ENCODE data around the gene IMMP2L. TPM values are rescaled to one million over a fixed set of nuclear protein-coding genes. Genes with fewer than 3 reads are reported as not detected.

IMMP2L gene
- total and polyA plus RNA-seq, 2 of the 4 experiments (the other 2 are of a cell fraction), result 5.8 to 9.3 TPM

DNA sequence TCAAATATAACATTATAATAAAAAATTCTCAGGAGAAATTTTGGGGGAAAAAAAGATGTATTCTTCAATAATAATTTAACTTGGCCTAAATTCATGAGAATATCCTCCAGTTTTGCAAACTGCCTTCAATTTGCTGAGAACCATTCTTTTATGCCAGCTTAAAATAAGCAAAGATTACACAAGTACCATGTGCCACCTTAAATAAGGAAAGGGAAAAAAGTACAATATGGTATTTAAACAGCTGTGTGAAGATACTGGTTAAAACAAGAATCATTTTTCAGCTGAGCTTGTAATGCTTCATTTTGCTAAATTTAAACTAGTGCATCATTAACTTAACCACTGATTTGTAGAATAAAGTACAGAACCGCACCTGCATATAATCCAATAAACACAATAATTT, 253.6 kb downstream of the IMMP2L start:
- Histone ChIP-seq H3K56ac (ENCODE audit: extremely low read depth, insufficient read depth, low read length) (no peak overlapping the region), H3K18ac (ENCODE audit: low read depth, low read length) (no peak overlapping the region), H3K27me3 (ENCODE audit: control insufficient read depth, insufficient read depth, low read length) (no peaks in the 10 kb centered on the region), H4K20me1 (ENCODE audit: insufficient read depth, low read length) (no peaks in the 10 kb centered on the region), H2BK15ac (ENCODE audit: low read depth, low read length) (no peak overlapping the region), H3K4me2 (ENCODE audit: low read depth, low read length) (no peak overlapping the region), H3K36me3 (ENCODE audit: control insufficient read depth, insufficient read depth, low read length) (no peaks in the 10 kb centered on the region), H4K5ac (ENCODE audit: low read depth, low read length) (no peak overlapping the region), H3K9ac (ENCODE audit: low read depth, low read length) (no peak overlapping the region), H2AK5ac (ENCODE audit: low read depth, low read length) (no peak overlapping the region), H3K9me3 (ENCODE audit: control insufficient read depth, insufficient read depth, low read length) (no peaks in the 10 kb centered on the region), H3K27ac (ENCODE audit: insufficient read depth, low read length) (no peak overlapping the region), H2BK120ac (ENCODE audit: low read depth, low read length) (no peak overlapping the region), H4K8ac (ENCODE audit: low read depth in 2 of 2, low read length in 2 of 2) (no peak overlapping the region), H3K79me1 (ENCODE audit: low read depth in 1 of 2, low read length in 2 of 2) (no peaks in the 10 kb centered on the region), H3K23ac (ENCODE audit: low read depth, low read length) (no peak overlapping the region), H3K4me3 (ENCODE audit: insufficient read depth, low read depth, low read length) (no peak overlapping the region), H2BK5ac (ENCODE audit: low read depth, low read length, poor library complexity, severe bottlenecking) (no peak overlapping the region), H3K4ac (ENCODE audit: low read depth, low read length) (no peak overlapping the region), H3K9me1 (ENCODE audit: insufficient read depth, low read length) (no peaks in the 10 kb centered on the region), H2BK20ac (ENCODE audit: low read depth, low read length) (no peak overlapping the region), H2AFZ (replicated peaks; ENCODE audit: low read length, poor library complexity) (no peak overlapping the region), H4K91ac (ENCODE audit: insufficient read depth, low read depth, low read length) (no peak overlapping the region), H3K4me1 (ENCODE audit: control insufficient read depth, insufficient read depth, low read length) (no peaks in the 10 kb centered on the region), H3K14ac (replicated peaks; ENCODE audit: low read depth, low read length) (no peak overlapping the region), H2AK9ac (replicated peaks; ENCODE audit: low read depth, low read length, poor library complexity) (no peak overlapping the region)
- dilution Hi-C loops (cut with HindIII; ENCODE audit: low sequenced_read_pairs, unreplicated experiment), result no loop called here
- no peak for ATAC-seq (ENCODE audit: low read depth)
- no CpG with 5 or more reads among the region's 1 CpG for WGBS, 2 experiments (ENCODE audit: extremely low coverage in 2 of 2, insufficient read length in 1 of 2)
- TF ChIP-seq RFX5 (IDR thresholded peaks at IDR 0.05; ENCODE audit: low read depth, low read length) (no peak), RCOR1 (IDR thresholded peaks at IDR 0.05; ENCODE audit: insufficient replicate concordance, low read length) (no peak), MAZ (IDR thresholded peaks at IDR 0.05; ENCODE audit: borderline replicate concordance, low read depth, low read length) (no peak)
- no TSS peak for BruUV-seq (replicated peaks)
- POLR2A ChIA-PET (ENCODE audit: unreplicated experiment), result no interaction called here
- intact Hi-C loops (cut with micrococcal nuclease), result loop anchor here (5.0 kb wide), 1 partner anchor 551 kb away; no protein-coding TSS in a partner anchor
- CTCF ChIA-PET, result no interaction called here
- no peak for DNase-seq
- in situ Hi-C loops (cut with MboI; ENCODE audit: low sequenced_read_pairs), result no loop called here
